Measurements from ENCODE around the gene SPNS2.

Gene SPNS2

DNA sequence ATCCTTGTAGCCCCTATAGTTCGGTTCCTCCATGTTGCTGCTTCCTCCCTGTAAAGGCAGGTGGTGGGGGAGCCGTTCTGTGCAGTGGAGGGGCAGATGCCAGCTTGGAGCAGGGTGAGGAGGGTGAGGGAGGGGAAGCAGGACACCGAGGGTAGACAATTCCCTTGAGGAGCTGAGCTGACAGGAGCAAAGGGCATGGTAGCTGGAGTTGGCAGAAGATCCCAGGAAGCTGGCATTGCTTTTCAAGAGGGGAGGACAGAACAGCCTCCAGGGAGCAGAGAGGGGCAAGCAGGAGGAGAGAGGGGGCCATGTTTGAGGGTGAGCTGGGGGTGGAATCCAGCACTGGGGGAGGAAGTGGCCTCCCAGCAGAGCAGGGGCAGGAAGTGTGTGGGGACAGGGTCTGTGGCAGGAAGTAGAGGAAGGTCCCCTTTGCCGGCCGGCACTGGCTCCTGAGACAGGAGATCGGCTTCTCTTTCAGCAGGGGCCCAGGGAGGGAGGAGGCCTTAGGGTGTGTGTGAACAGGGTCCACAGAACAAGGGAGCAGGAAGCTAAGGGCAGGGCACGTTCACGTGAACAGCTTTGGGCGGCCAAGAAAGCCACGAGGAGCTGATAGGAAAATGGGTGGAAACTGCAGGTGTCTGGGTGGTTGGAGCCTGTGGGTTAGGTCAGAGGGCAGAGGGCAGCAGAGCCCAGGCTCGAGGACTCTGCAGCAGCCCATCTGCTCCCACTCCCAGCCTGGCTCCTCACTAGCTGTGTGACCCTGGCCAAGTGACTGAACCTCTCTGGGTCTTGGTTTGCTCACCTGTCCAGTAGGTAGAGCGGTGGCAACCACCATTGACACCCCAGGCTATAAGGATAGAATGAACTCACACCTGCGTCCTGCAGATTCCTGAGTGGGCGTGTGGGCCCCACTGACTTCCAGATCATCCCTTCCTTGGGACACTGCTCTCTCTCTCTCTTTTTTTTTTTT is 17.5 kb upstream of the SPNS2 start:
- no peak for DNase-seq (ENCODE audit: low read depth in 2 of 2)

DNA sequence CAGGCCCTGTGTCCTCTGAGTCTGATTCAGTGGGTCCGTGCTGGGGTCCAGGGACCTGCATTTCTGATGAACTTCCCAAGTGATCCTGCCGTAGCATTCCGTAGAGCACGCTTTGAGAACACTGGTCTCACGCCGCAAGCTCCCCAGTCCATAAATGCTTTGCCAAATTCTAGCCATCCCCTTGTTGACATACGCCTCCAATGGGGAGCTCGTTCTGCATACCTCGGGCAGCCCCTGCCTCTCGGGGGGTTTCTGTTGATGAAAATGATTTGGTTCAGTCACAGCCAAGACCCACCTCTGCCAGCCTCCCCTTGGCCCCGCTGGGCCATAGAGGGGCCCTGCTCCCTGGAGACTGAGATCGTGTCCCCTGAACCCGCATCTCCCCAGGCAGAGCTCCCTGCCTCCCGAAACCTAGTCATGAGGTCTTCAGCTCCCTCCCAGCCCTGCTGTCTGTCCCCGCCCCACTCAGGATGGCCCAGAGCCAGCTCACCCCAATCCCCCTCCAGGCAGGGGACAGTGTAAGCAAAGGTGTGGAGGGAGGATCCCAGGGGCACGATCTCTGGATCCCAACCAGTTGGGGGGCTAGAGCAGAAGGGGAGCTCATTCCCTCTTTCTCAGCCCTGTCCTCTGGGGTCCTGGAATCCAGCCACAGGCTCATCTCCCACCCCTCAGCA is 16.2 kb upstream of the SPNS2 start:
- no peak for DNase-seq (ENCODE audit: low read depth in 2 of 2)

DNA sequence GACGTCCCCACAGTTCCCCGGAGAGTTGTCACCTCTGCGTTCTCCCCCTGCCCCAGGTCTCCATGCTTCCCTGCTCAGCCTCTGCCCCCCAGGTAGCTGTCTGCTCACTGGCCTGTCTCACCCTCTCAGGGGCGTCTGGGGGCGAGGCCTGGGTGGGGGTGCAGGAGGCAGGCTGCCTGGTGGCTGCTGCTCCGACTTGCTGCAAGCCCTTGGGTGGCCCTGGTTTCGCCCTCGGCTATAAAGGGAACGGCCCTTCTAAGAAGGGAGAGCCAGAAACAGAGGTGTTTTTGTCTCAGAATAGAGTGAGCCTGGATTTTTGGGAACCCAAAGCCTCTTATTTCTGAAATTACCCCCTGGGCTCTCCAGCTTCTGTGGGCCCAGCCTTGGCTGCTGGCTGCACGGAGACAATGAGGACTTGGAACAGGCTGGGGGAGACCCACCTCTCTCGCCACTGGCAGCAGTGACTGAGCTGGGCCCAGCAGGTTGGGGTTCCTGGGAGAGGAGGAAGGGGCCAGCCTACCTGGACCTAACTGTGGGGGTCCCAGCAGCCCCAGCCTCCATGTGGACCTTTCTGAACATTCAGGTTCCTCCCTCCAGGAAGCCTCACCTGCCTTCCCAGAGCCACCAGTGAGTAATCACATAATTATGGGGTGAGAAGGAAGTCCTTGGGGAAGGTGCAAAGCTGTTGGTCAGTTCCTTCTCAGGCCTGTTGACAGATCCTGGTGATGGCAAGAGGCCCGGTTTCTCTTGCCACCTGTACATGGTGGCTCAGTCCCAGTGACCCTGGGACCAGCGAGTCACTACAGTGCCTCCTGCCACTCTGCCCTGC is 15.5 kb upstream of the SPNS2 start:
- no peak for DNase-seq (ENCODE audit: low read depth in 2 of 2)

DNA sequence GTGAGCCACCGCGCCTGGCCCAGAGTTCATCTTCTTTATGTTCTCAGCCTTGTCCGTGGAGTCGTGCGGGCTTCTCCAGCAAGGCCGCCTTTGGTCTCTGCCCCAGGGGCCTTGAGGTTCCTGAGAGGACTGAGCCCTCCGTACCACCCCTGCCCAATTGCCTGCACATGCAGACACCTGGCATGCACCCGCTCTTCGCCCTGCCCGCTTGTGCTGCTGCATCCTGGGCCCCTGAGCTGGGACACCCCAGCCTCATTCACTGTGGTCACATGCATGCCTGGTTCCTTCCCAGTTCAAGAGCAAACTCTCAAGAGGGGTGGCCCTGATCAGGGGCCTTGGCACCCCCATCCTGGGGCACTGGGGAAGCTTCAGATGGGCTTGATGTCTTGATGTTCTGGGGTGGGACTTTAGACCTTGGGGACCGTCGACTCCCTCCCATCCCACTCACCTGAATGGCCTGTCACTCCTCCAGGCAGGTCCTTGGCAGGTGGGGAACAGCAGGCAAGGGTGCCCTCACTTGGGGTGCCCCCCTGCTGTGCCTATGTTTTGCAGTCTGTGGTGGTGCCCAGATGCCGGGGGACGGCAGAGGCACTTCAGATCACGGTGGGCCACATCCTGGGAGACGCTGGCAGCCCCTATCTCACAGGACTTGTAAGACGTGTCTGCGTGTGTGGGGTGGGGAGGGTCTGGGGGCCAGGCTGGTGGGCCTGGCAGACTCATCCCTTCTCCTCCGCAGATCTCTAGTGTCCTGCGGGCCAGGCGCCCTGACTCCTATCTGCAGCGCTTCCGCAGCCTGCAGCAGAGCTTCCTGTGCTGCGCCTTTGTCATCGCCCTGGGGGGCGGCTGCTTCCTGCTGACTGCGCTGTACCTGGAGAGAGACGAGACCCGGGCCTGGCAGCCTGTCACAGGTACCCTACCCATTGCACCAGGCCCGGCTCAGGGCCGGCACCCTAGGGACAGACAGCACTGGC is 12.7 kb upstream of the SPNS2 start:
- DNase-seq (ENCODE audit: low read depth in 2 of 2) = peak in 1 of 2 donors; percentile 21

DNA sequence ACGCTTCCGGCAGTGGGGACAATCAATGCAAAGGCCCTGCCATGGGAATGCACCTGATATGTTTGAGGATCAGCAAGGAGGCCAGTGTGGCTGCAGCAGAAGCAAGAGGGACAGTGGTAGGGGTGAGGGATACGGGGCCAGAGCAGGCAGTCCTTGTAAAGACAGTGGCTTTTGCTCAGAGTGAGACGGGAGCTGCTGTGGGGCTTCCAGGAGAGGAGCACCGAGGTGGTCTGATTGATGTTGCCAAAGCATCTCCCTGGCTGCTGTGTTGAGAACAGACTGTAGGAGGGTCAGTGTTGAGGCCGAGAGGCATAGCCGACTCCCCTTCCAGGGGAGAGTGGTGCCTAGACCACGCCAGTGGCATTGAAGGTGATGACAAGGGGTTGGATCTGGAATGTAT is 11.4 kb upstream of the SPNS2 start:
- no peak for DNase-seq (ENCODE audit: low read depth in 2 of 2)

DNA sequence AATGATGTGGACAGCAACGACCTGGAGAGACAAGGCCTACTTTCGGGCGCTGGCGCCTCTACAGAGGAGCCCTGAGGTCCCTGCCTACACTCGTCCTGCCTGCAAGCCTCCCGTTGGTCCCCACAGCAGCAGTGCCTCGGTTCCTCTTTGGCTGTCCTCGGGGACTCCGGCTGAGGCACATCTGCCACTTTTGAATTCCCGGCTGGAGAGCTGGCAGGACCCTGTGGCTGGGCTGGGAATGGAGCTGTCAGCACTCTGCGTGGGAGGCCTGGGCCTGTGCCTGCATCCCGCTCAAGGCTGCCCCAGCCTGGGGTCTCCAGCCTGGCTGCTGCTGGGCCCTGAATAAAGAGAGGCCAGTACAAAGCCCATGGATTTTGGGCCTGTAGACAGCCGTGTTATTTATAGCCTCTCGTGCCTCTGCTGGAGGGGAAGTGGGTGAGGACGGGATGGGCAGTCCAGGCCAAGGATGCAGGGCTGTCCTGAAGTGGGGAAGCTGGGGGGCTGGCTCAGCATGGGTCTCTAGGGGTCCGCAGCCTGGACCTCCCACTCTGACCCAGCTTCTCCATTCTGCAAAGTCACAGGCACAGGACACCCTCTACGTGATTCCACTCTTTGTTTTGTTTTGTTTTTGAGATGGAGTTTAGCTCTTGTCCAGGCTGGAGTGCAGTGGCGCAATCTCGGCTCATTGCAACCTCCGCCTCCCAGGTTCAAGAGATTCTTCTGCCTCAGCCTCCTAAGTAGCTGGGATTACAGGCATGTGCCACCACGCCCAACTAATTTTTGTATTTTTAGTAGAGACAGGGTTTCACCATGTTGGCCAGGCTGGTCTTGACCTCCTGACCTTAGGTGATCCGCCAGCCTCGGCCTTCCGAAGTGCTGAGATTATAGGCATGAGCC is 10.6 kb upstream of the SPNS2 start:
- no peak for DNase-seq (ENCODE audit: low read depth in 2 of 2)

DNA sequence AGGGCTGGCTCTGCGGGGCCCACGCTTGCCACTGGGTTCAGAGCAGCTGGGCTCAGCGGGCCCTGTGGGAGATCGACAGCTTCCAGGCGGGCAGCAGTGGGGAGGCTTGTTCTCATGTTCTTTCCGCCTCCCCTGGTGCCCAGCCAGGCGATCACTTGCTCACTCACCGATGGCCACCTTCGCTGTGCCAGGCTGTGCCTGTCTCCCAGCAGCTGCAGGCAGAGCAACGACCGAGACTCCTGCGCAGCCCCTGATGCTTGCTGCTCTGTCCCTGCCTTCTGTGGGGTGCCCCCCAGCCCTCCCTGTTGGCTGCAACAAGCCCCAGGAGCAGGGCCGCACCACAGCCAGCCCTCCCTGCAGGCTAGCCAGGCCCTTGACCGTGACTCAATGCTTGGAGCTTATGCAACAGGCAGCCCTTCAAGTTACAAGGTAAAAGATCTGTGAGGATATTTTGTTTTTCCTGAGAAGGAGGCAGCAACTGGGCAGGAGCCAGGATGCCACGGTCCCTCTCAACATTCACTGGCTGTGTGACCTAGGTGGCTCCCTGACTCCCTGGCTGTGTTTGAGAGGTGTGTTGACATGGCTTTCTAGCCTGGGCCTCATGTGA is 9.6 kb upstream of the SPNS2 start:
- DNase-seq (ENCODE audit: low read depth in 2 of 2) = no peak

DNA sequence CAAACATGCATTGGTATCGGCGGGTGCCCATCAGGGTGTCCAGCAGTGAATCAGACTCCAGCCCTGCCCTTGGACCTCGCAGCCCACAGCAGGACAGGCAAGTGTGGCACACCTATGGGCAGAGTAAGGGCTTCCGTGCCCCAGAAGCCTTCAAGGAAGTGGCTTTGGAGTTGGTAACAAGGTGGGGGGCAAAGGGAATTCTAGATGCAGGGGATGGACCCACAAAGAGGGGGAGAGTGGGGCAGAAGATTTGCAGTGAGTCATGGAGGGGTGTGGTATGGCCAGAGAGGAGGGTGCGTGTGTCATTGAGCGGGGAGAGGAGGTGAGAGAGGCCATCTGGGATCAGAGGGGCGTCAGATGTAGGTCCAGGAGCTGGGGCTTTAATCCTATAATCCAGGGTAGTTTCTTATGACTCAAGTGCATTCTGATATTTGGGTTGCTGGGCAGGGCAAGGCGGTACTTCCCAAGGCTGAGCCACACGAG is 8.5 kb upstream of the SPNS2 start:
- DNase-seq (ENCODE audit: low read depth in 2 of 2) = no peak

DNA sequence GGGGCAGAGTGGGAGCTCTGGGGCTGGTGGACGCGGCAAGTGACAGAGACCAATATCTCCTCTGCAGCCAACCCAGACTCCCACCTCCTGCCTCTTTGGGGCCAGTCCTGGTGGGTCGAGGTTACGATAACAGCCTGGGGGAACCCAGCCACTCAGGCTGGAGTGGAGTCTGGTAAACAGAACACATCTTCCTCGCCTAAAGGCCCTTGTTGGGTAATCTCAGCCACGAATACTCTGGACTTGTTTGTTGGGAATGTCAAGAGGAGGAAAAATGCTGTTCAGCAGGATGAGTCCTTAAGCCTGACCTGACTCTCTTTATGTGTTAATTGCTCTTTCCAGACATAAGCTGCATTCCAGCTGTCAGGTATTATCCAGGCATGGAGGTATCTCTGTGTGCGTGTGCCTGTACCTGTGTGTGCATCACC is 8.0 kb upstream of the SPNS2 start:
- DNase-seq (ENCODE audit: low read depth in 2 of 2) = no peak

DNA sequence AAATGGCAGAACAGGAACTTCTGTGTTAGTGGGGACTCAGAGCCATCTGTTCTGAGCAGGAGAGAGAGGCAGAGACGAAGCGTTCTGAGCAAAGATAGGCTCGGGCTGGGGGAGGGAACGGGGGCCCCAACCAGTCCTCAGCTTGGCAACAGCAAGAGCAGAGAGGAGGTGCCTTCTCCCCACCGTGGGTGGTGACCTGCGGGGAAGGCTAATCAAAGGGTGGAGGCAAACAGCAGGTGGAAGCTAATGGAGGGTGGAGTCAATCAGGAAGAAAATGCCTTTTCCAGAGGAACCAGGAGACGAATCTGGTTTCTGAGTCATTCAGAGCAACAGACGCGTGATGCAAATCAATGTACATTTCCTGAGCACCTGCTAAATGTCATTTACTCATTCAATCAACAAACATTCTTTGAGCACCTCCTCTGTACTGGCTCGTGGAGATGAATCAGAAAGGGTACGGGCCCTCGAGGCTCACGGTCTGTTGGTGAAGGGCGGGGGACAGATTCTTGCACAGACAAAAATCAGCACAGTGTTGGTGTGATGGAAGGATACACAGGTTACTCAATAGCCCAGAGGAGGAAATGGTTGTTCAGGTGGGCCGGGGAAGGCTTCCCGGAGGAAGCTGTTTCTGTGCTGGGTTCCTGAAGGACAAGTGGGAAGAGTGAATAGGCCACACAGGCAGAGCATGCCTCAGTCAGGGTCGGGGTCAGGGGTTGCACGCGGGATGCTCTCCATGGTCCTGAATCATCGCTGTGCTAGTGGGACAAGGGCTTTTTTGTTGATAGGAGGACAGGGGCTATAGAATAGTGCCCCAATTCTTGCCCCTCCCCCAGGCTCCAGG is 5.7 kb upstream of the SPNS2 start:
- no peak for DNase-seq (ENCODE audit: low read depth in 2 of 2)

DNA sequence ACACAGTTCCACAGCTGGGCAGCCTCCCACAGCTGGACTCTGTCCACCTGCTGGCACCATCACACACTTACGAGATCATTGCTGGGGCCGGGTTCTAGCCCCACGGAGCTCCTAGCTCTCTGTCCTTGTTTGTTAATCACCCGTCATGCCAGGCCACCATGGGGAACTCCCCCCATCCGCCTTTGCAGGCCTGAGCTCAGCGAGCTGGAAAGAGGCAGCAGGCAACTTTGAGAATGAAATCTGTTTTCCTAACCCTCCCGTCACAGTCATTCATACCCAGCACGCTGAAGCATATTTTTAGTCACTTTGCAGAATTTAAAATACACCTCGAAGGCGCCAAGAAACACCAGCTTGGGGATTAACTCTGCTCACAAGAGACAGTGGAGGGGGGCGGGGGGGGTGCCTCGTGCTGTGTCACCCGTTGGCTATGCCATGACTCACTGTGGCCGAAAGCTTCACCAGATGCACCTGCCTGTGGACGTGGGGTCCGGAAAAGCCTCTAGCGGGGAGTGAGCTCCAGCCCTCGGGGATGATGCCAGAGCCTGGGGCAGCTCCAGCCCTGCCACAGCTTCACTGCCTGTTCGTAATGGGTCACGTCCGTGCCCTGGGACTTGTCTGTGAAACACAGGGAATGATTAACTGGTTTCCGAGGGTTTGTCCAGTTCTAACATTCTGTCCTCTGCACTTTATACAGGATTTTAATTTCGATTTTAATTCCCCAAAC is 1.4 kb upstream of the SPNS2 start:
- DNase-seq (ENCODE audit: low read depth in 2 of 2) = no peak

DNA sequence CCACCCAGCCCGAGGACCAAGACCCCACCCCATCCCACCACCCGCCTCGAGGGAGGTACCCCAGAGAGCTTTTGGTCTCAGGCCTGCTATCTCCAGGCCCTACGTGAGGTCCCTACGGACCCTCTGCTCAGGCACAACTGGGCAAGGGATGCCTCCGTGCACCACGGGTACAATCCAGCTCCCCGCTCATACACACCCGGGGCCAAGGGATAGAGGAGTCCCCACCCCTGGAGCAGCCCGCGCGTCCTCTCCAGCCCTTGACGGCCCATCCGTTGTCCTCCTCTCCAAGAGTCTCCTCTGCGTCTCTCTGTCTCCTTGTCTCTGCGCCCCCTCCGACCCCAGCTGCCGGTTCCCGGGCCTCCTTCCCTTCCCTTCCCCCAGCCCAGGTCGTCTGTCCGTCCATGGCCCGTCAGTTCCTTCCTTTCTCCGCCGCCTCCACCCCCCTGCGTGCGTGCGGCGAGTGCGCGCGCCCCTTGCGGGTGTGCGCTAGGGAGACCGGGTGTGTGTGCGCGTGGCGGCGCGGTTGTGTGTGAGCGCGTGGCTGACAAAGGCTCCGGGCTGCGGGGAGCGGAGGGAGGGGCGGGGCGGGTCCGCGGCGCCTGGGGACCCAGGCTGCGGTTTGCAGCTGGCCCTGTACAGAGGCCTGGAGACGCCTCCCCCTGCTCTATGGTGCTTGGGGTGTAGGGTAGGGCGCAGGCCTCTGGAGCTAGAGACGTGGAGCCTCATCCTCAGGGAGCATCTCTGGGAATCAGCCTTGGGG is 930 bp downstream of the SPNS2 start:
- DNase-seq (ENCODE audit: low read depth in 2 of 2) = no peak

DNA sequence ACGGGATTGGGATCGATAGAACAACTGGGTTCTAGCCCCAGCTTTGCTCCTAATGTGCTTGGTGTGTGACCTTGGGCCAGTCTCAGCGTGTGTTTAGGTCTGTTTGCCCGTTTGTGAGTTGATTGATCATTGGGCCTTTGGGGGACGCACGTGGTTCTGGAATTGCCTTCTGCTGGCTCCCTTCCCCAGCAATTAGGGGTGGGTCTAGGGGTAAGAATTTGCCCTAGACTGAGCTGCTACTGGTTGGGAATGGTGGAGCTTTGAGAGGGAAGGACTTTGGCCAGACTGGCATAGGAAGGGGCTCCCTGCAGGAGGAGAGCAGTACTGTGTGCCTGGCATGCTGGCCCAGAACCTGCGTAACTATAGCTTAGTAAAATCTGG is 1.5 kb downstream of the SPNS2 start:
- no peak for DNase-seq (ENCODE audit: low read depth in 2 of 2)

DNA sequence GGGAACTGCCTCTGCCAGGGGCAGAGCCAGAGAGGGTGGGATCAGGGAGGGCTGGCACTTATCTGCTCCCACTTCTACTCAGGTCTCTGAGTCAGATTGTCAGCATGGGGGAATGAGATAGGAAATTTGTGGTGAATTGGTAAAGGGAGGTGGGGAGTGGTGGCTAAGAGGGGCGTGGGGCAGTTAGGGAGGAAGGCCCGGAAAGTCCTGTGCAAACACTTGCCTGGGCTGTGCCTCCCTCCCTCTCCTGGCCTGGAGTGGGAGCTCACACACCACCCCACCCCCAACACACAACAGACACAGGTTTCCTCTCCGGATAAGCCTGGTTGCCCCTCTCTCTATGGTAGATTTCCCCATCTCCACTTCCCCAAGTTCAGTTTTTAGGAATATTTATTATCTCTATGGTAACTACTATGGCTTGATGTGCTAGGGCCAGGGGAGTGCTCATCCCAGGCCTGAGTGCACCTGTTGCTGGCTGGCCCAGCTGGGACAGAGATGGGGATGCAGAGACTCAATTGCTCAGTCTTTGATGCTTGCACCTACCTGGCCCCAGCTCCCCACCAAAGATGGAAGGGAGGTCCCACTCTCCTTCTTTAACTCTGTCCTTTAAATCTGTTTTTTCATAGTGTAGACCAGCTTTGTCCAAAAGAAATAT is 2.7 kb downstream of the SPNS2 start:
- no peak for DNase-seq (ENCODE audit: low read depth in 2 of 2)

DNA sequence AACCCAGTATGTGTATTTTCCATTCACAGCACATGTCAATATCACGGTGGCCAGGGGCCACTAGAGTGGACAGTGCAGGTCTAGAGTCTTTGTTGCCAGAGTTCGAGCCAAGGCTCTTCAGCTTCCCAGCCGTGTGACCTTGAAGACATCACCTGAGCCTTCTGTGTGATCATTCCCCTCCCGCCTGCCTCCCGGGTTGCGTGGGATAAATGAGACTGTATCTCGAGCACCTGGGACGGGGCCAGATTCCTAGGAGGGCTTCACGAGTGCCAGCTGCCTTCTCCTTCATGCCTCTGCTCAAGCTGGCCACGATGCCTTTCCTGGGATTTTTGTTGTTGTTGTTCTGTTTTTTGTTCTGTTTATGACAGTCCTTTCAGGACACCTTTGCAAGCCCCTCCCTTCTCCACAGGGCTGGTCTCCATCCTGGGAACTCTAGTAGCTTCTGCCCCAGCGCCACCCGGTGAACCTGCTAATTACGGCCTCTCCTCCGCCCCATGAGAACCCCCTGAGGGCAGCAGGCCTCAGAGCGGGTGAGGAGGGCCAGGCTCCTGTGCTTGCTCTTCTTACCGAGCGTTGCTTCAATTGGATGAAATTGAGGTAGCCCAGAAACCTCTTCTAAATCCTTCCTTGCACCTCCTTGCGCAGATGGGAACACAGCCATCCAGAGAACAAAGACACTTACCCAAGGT is 3.9 kb downstream of the SPNS2 start:
- DNase-seq (ENCODE audit: low read depth in 2 of 2) = no peak
